ENCODE results near the gene IARS1. TPM values are rescaled to one million over a fixed set of nuclear protein-coding genes. Genes with fewer than 3 reads are reported as not detected.

The IARS1 gene
- polyA plus RNA-seq, 1 of the 3 experiments (the other 2 are of a cell fraction) = 30.4 TPM

DNA sequence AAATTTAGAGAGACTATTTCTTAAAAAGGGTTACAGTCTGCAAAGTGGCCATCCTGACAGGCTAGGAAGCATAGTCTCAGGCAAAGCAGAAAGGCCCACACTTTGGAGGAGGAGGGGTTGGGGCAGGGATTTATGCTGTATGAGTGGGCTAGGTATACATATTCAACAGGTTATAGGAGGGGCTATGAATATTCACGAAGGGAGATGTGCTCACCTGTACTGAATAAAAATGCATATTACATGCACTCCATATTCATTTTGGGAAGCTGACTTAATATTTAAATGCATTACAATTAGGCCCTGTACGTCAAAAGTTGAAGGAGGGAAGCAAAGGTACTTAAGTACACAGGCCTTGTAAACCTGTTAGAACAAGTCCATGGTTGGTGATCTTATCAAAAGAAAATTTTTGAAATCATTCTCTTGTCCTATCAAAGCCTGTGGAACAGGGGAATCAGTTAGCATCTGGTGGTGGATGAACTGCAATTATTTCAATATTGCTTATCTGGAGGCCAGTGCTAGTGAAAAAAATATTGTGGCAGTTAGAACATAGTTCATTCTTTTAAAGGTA is 33.9 kb upstream of the IARS1 start:
- no peaks in the 10 kb centered on the region for H3K9me2 ChIP-seq
- H3K79me2 ChIP-seq (ENCODE audit: insufficient read depth) = peaks cover 26% of the 10 kb centered on the region
- TF ChIP-seq YY1 (IDR thresholded peaks at IDR 0.05; ENCODE audit: low read depth) (no peak), SMC3 (IDR thresholded peaks at IDR 0.05; ENCODE audit: low read depth, low read length) (no peak), RCOR1 (IDR thresholded peaks at IDR 0.05; ENCODE audit: low read length) (no peak), FOXM1 (IDR thresholded peaks at IDR 0.05; ENCODE audit: low read depth) (no peak), EZH2phosphoT487 (IDR thresholded peaks at IDR 0.05; ENCODE audit: borderline replicate concordance, low read depth) (no peak), MEF2A (IDR thresholded peaks at IDR 0.05; ENCODE audit: borderline replicate concordance, low read depth) (no peak), ELF1 (IDR thresholded peaks at IDR 0.05) (no peak), RXRA (IDR thresholded peaks at IDR 0.05; ENCODE audit: borderline replicate concordance, low read depth) (no peak), NFIC (IDR thresholded peaks at IDR 0.05; ENCODE audit: borderline replicate concordance) (no peak), MXI1 (IDR thresholded peaks at IDR 0.05; ENCODE audit: low read depth, low read length) (no peak), RAD21 (IDR thresholded peaks at IDR 0.05; ENCODE audit: low read length) (no peak), TEAD4 (IDR thresholded peaks at IDR 0.05; ENCODE audit: borderline replicate concordance, insufficient read depth) (no peak)
- TF ChIP-seq, protein P1, sequence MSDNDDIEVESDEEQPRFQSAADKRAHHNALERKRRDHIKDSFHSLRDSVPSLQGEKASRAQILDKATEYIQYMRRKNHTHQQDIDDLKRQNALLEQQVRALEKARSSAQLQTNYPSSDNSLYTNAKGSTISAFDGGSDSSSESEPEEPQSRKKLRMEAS (IDR thresholded peaks at IDR 0.05; ENCODE audit: low read depth) = no peak
- TF ChIP-seq, protein P2, sequence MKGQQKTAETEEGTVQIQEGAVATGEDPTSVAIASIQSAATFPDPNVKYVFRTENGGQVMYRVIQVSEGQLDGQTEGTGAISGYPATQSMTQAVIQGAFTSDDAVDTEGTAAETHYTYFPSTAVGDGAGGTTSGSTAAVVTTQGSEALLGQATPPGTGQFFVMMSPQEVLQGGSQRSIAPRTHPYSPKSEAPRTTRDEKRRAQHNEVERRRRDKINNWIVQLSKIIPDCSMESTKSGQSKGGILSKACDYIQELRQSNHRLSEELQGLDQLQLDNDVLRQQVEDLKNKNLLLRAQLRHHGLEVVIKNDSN (IDR thresholded peaks at IDR 0.05; ENCODE audit: borderline replicate concordance, low read depth) = no peak
- TF ChIP-seq, protein P3, sequence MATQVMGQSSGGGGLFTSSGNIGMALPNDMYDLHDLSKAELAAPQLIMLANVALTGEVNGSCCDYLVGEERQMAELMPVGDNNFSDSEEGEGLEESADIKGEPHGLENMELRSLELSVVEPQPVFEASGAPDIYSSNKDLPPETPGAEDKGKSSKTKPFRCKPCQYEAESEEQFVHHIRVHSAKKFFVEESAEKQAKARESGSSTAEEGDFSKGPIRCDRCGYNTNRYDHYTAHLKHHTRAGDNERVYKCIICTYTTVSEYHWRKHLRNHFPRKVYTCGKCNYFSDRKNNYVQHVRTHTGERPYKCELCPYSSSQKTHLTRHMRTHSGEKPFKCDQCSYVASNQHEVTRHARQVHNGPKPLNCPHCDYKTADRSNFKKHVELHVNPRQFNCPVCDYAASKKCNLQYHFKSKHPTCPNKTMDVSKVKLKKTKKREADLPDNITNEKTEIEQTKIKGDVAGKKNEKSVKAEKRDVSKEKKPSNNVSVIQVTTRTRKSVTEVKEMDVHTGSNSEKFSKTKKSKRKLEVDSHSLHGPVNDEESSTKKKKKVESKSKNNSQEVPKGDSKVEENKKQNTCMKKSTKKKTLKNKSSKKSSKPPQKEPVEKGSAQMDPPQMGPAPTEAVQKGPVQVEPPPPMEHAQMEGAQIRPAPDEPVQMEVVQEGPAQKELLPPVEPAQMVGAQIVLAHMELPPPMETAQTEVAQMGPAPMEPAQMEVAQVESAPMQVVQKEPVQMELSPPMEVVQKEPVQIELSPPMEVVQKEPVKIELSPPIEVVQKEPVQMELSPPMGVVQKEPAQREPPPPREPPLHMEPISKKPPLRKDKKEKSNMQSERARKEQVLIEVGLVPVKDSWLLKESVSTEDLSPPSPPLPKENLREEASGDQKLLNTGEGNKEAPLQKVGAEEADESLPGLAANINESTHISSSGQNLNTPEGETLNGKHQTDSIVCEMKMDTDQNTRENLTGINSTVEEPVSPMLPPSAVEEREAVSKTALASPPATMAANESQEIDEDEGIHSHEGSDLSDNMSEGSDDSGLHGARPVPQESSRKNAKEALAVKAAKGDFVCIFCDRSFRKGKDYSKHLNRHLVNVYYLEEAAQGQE (IDR thresholded peaks at IDR 0.05; ENCODE audit: low read depth, low read length) = no peak
- TF ChIP-seq, protein P4, sequence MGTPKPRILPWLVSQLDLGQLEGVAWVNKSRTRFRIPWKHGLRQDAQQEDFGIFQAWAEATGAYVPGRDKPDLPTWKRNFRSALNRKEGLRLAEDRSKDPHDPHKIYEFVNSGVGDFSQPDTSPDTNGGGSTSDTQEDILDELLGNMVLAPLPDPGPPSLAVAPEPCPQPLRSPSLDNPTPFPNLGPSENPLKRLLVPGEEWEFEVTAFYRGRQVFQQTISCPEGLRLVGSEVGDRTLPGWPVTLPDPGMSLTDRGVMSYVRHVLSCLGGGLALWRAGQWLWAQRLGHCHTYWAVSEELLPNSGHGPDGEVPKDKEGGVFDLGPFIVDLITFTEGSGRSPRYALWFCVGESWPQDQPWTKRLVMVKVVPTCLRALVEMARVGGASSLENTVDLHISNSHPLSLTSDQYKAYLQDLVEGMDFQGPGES (IDR thresholded peaks at IDR 0.05; ENCODE audit: low read depth, low read length) = no peak
- TF ChIP-seq, protein P5, sequence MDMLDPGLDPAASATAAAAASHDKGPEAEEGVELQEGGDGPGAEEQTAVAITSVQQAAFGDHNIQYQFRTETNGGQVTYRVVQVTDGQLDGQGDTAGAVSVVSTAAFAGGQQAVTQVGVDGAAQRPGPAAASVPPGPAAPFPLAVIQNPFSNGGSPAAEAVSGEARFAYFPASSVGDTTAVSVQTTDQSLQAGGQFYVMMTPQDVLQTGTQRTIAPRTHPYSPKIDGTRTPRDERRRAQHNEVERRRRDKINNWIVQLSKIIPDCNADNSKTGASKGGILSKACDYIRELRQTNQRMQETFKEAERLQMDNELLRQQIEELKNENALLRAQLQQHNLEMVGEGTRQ (IDR thresholded peaks at IDR 0.05; ENCODE audit: borderline replicate concordance, low read depth, low read length) = no peak
- ChIA-PET CTCF (interaction anchor here (0.8 to 5.2 kb wide), 9 partner anchors 14 to 464 kb away, joined by 3 to 61 read pairs (median 5); no protein-coding TSS in a partner anchor), POLR2A (no interaction called here)
- H3K36me3 ChIP-seq (replicated peaks in 1 of 2; ENCODE audit: control insufficient read depth in 1 of 2, insufficient read depth in 2 of 2, low read length in 1 of 2) = peaks cover 8 to 11% of the 10 kb centered on the region in 2 experiments
- no peak overlapping the region for H3K4me2 ChIP-seq
- WGBS (ENCODE audit: low lambda C conversion rate) = 86% methylated on average over 2 of the region's 2 CpGs
- H3K4me3 ChIP-seq (ENCODE audit: low read depth in 2 of 2, low read length in 1 of 2) = no peak overlapping the region
- H4K20me1 ChIP-seq (ENCODE audit: insufficient read depth) = no peaks in the 10 kb centered on the region
- H3F3A ChIP-seq (replicated peaks; ENCODE audit: insufficient read depth) = no peaks in the 10 kb centered on the region
- no peak overlapping the region for H3K9ac ChIP-seq
- H3K27ac ChIP-seq (ENCODE audit: low read depth in 2 of 2, low read length in 1 of 2) = no peak overlapping the region
- H3K9me3 ChIP-seq = no peaks in the 10 kb centered on the region
- H2AFZ ChIP-seq (ENCODE audit: low read depth) = no peak overlapping the region
- no peaks in the 10 kb centered on the region for H3K27me3 ChIP-seq (ENCODE audit: insufficient read depth)
- H3K4me1 ChIP-seq (ENCODE audit: control insufficient read depth in 1 of 2, insufficient read depth in 2 of 2, low read depth in 1 of 2, low read length in 1 of 2) = peaks cover 16 to 17% of the 10 kb centered on the region in 2 experiments; a peak in 3 of 4 replicates
- no peak for DNase-seq

Data from SK-N-SH (cell line).